Neural progenitor cell (in vitro differentiated cells): ENCODE results near the gene NXF2B.

Experiments
- CTCF ChIP-seq: fragments of 200-600 bp; sonication (generic); IDR thresholded peaks from 2 replicates; pipeline ENCODE4 v1.5.1; 2017; ENCODE audit warnings: antibody characterized with exemption, mild to moderate bottlenecking
- EZH2 ChIP-seq: fragments of 200-600 bp; sonication (generic); IDR thresholded peaks from 2 replicates; pipeline ENCODE4 v1.6.1; 2017; ENCODE audit warnings: antibody characterized with exemption, mild to moderate bottlenecking, moderate library complexity

GRCh38 chrX:102341867-102342266 is 97.9 kb downstream of the NXF2B start:
- TF ChIP-seq CTCF (no peak), EZH2 (no peak)
